HG03460 (cell line): ENCODE results near the gene ARRB2.
"Not testable (repeated sequence)": the region's sequence is repeated elsewhere in the genome, so short reads cannot be mapped to it uniquely, and the experiment has no call there.

ENCODE experiments used
- ATAC-seq: cut with Tn5 transposase; IDR thresholded peaks from one replicate; pipeline ENCODE4 v1.9.1; 2021; ENCODE audit not compliant: unreplicated experiment

The ARRB2 gene

GRCh38 chr17:4709794-4710692 lies at the start of gene ARRB2:
Gene ARRB2 (plus strand): TSS chr17:4710632. CDS start chr17:4710722, 90 bp downstream.
- peak; percentile 85 for ATAC-seq

GRCh38 chr17:4663711-4664110 lies 46.7 kb upstream of the ARRB2 start:
- ATAC-seq: no peak

DNA sequence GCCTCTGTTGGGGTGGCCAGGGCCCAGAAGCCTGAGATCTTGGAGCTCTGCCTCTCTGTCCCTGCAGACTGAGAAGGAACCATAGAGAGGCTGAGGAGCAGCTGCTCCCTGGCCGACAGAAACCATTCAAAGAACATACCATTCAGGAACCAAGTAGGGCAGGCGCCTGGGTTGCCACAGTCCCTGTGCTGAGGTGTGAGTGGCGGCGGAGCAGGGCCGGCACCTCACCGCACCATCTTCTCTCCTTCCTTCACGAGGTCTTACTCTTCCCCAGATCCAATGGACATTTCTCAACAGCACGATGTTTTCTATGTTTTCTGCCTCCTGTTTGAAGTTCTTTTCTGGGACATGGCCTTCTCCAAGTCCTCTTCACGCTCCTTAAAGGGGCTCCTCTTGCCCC lies 46.2 kb upstream of the ARRB2 start:
- ATAC-seq: no peak

DNA sequence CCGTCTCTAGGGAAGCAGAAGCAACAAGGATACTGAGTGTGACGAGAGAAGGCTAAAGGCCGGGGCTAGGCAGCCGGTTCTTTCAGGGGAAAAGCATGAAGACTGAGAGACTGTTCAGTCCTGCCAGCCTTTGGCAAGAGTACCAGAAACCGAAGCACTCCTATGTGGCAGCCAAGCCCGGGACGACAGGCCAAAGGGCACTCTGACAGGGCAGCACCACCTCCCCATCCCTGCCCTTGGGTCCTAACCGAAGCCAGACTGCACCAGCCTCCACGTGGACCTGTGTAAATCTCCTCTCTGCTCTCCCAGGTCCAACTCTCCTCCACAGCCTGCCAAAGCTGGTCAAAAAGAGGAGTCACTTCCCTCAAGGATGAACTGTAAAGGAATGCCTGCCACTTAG lies 45.4 kb upstream of the ARRB2 start:
- ATAC-seq: no peak

- no peak for ATAC-seq
Measured at GRCh38 chr17:4666296-4666695, 44.1 kb upstream of the ARRB2 start.

DNA sequence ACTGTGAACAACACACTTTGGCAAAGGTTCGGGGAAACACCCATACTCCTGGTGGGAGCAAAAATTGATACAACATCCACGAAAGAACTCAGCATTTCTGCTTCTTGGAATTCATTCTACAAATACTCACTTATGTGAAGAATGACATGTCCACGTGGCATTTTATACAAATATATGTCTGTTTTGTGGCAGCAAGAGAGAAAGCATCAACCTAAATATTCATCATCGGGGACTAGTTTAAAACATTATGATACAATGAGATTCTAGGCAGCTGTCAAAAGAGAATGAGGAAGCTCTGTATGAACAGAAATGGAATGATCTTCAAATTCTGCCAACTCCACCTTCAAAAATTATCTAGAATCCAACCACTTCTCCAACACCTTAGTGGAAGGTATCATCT lies 43.3 kb upstream of the ARRB2 start:
- ATAC-seq: no peak

- ATAC-seq: no peak
Measured at GRCh38 chr17:4672055-4672630, 38.3 kb upstream of the ARRB2 start.

DNA sequence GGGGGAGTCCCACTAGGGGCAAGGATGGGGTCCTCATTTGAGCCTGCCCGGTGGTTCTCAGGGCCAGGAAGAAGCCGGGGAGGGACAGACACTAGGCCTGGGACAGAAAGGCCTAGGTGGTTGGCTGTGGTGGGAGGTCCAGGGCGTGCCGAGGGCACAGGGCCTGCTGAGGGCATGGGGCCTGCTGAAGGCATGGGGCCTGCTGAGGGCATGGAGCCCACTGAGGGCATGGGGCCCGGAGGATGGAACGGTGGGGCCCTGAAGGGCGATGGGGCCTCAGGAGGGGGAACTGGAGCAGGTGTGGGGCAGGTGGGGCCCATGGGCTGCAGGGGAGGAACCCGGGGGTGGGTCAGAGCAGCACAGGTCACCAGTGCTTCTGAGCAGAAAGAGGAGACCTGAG lies 37.7 kb upstream of the ARRB2 start:
- no peak for ATAC-seq

DNA sequence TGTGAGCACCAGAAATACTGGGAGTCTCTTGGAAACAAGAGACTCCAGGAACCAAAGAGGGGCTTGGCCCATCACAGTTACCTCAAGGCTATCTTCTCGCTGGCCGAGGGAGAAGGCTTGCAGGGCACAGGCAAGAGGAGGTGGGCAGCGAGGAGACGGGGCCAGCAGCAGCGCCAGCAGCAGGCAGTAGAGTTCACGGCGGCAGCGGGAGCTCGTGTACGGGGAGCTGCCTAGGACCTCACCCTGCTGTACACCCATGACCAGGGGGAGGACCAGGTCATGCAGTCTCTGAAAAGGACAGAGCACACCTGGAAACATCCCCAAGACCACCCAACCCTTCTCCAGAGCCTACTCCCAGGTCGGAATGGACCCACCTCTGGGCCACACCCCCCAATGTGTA lies 37.3 kb upstream of the ARRB2 start:
- ATAC-seq: no peak

DNA sequence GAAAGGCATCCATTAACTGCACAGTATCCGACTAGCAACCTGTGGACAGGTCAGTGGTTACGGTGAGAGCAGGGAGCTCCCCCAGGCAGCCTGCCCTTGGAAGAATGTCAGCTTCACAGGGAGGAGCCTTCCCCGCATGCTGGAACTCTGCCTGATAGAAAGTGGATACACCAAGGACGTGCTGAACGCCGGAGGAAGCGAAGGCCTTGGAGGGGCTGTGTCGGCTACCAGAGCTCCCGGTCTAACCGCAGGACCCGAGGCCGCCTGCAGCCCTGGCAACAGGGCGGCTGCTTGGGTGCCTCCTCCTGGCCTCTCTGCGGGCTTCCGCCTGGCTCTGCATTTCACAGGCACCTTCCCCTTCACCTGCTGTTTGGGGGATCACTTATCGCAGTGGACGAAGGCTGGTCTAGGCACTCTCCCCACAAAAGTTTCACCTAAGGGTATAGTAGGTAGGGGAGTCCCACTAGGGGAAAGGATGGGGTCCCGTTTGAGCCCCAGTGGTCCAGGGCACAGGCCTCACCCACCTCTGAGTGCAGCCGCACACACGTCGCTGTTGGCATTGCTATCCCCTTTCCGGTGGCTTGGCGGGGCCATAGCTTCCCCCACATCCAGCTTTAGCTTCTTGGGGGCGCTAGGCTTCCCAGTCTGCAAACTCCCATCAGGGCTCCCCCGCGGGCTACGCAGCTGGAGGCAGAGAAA lies 36.3 kb upstream of the ARRB2 start:
- no peak for ATAC-seq

DNA sequence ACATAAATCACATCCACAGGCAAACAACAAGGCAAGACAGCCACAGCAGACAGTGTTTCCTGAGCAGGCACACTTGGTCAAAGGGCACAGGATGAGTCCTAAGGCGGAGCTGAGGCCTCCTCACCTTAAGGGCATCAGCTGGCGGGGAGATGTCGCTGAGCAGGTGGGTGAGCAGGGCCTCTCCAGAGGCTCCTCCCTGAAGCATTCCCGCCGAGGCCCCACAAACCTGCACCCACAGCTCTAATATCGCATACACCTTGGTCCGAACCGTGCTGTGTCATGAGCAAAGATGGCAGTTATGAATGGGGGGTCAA lies 35.8 kb upstream of the ARRB2 start:
- ATAC-seq: no peak

GRCh38 chr17:4675791-4676190 lies 34.6 kb upstream of the ARRB2 start:
- ATAC-seq: no peak

DNA sequence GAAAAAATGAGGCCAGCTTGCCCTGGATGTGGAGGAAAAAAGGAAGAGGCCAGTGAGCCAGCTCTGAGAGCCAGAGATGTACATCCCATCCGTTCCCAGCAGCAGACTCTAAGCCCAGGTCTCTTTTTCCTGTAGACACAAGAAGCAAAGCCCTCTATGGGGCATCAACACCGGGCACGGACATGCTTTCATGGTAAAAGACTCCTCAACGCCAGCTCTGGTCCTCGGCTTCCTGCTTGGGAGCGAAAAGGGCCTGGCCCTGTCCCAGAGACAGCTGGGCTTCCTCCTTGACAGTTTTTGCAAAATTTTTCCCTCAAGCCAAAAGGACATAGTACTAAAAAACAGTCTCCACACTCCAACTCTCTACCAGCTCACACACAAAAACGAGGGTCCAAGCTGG lies 33.6 kb upstream of the ARRB2 start:
- no peak for ATAC-seq

DNA sequence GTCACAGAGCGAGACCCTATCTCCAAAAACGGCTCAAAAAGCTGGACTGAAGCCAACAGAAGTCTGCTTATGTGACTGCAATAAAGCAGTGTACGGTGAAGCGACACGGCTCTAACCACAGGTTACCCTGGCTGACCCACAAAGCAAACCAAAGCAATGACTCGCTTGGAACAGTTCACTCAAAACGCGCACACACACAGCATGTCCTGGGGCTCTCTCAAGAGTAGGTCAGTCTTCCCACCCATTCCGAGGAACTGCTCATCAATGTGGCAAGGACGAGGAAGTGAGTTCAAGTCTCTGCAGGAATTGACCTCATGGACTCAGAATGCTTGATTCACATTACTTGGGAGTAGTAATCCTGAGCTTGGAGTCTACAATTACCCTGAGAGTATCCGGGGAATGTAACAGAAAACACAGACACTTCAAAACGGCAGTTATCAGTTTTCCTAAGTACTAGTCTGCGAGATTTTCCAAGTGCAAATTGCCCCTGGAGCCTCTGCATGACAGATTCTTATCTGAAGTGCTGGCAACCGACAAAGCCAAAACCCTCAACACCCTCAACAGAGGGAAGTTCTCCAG lies 31.9 kb upstream of the ARRB2 start:
- no peak for ATAC-seq

DNA sequence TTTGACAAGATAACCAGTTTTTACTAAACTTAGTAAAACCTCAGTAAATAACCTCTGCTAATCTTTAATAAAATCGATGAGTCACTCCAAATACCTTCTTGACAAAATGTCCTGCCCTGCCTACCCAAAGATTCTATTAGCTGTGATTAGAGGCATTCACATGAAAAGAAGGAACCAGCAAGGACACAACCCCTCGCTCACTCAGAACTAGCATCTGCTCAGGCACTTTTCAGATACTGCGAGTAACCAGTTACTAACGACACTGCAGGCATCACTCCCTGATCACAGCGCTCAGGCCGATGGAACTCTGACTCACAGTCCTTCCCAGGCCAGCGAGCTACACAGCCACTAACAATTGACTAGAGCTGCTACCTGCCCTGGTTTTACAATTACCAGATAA lies 30.8 kb upstream of the ARRB2 start:
- no peak for ATAC-seq

DNA sequence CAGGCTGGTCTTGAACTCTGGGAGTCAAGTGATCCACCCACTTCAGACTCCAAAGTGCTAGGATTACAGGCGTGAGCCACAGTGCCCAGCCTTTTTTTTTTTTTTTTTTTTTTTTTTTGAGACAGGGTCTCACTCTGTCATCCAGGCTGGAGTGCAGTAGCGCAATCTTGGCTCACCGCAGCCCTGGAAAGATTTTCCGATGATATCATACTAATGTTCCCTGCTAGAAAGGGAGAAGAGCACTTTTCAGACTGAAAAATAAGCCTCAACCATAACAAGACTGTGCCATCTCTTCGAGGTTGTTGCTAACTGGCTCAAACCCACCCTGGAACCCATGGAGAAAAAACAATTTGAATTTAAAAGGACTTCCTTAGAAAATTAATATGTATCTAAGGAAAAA lies 26.7 kb upstream of the ARRB2 start:
- not testable (repeated sequence) for ATAC-seq

GRCh38 chr17:4689872-4690271 lies 20.6 kb upstream of the ARRB2 start:
- not testable (repeated sequence) for ATAC-seq

- no peak for ATAC-seq
Measured at GRCh38 chr17:4690745-4691144, 19.7 kb upstream of the ARRB2 start.

- no peak for ATAC-seq
Measured at GRCh38 chr17:4691686-4692085, 18.7 kb upstream of the ARRB2 start.

DNA sequence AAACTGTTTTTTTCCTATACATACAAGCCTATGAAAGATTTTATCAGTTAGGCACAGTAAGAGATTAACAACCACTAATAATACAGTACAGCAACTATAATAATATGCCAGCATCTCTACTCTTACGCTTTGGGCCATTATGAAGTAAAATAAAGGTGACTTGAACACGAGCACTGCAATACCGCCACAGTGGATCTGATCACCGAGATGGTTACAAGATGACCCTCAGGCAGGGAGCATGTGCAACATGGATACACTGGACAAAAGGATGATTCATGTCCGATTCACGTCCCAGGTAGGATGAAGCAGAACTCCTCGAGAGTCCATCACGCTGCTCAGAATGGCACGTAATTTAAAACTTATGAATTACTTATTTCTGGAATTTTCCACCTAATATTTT lies 17.0 kb upstream of the ARRB2 start:
- no peak for ATAC-seq

DNA sequence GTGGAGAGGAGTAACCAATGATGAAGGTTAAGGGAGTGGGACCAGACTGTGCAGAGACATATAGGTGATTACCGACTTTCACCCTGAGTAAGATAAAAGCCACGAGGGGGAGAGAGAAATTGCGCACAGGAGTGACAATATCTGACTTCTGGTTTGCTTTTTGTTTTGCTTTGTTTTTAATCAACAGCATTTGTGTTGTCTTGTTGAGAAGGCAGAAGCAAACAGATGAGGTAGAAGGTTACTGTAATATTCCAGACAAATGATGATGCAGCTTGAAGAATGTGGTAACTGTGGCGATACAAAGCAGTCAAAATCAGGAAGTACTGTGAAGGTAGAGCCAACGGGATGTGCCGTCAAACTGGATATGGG lies 14.0 kb upstream of the ARRB2 start:
- ATAC-seq: no peak
